Limb (tissue), 2 donors: Measurements from ENCODE around the gene MBD6.
"Not testable (repeated sequence)": the region's sequence is repeated elsewhere in the genome, so short reads cannot be mapped to it uniquely, and the experiment has no call there.

Experiments
- DNase-seq, 2 donors: peaks; one replicate each; pipeline ENCODE4 v3.0.0-alpha.2; 2016; ENCODE audit errors: extremely low spot score in 2 of 2

The MBD6 gene

DNA sequence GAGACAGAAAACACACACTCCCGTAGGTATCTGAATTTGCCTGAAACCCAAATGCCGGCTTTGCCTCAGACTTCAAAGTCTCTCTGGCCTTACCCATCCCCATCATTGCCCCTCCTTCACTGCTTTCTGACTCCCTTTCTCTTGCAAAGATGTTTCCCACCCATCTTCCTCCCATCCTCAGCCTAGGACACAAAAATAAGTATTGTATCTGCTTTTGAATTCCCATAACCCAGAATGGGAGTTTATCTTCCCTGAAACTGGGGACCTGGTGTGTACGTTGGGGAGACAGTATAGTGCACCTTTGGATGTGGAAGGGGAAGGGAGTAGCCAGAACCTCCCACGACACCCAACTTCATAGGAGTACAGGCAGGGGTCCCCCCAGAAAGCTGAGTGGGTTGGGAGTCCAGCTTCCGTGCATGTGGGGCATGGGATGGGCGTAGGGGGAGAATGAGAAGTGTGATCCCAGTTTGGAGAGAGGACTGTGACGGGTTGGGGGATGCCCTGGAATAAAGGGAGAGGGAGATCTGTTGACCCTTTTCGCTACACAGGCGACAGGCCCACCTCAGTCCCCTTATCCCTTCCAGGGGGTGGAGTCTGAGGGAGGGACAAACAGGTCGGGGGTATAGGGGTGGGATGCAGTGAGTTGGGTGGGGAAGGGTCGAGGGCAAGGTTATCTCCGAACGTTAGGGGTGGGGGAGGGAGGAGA is 26.7 kb downstream of the MBD6 start:
- DNase-seq = no peak

DNA sequence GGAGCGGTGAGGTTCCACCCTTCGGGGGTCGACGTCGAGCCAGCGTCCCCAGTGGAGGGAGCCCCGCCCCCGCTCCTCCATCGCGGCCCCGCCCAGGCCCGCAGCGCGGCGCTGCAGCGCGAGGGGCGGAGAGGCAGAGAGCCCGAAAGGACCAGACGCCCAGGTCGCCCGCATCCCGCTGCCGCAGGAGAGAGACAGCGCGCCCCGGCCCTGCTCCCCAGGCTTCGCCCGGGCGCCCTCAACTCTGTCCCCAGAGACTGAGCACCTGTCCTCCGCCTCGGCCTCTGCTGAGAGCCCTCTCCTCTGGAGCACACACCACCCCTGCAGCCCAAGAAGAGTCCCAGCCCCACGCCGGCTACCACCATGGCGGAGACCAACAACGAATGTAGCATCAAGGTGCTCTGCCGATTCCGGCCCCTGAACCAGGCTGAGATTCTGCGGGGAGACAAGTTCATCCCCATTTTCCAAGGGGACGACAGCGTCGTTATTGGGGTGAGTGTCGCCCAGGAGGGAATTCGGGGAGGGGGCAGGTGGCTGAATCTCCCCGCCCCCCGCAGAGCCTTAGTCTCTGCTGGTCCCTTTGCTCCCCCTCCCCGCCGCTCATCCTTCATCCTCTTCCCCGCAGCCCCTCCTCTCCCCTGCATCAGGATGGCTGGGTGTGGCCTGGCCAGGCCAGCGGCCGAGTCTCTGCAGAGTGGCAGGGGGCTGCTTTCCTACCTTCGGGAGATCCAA is 27.5 kb downstream of the MBD6 start, which contains the start of gene KIF5A:
KIF5A (plus strand) TSS at position 136 of the 732 bp plus-strand sequence; CDS start at position 364, 228 bp downstream.
- DNase-seq = peak in 1 of 2 donors; percentile 73

DNA sequence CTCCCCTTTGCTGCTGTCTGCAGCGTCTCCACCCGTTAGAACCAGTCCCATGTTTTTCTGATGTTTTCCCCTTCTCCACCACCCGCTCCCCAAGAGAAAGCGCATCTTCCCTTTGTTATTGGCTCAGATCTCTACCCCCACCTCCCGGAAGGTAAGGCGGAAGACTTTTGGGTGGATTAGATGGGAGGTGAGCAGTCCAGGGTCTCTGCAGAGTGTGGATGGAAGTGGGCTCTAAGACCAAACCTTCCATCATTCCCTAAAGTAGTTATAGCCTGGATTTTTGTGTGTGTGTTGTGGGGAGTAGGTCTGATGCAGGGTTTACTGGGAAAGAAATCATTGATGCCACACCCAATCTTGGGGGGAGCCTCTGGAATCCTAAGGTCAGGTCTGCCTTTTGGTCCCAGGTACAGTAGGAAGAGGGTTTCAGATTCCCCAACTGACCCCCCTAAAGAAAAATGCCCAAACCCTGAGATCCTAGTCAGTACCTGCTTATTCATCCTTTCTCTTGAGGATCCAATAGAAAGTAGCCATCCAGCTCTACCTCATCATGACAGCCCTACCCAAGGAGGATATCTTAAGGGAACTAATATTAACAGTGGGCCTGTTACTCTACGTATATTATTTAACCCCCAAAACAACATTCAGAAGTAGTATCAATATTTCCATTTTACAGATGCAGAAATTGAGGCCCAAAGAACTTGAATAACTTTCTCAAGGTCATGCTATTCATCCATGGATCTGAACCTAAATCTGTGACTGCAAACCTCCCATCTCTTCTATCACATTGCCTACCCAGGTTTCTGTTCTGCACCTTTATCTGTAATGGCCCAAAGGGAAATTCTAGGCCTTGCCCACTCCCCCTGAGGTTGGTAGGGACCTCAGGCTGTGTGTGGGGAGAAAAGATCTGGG is 28.3 kb downstream of the MBD6 start:
- no peak for DNase-seq

DNA sequence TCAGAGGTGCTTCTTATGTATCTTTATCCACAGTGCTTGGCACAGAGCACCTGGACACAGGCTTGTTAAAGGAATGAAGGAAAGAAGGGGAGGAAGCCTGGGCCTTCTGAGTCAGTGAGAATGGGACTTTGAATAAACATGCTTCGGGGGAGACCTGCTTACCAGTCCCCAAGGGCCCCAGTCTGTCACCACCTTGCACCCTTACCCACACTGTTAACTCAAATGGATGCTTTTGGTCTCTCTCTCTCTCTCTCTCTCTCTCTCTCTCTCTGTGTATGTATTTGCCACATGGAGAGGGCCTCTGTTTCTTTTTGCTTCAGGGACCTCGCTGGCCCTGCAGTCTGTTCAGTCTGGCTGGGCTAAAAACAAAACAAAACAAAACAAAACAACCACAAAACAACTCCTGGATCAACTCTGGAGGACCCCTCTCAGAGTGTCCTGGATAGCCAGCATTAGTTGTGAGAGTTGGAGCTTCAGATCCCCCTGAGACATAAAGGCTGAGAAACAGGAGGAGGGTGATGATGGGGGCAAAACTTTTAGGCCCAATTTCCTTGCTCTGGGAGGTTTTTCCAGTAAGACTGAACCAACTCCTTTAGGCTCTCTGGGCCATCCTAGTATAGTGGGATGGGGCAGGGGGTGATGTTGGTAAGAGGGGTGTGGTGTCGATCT is 29.1 kb downstream of the MBD6 start:
- DNase-seq = no peak

DNA sequence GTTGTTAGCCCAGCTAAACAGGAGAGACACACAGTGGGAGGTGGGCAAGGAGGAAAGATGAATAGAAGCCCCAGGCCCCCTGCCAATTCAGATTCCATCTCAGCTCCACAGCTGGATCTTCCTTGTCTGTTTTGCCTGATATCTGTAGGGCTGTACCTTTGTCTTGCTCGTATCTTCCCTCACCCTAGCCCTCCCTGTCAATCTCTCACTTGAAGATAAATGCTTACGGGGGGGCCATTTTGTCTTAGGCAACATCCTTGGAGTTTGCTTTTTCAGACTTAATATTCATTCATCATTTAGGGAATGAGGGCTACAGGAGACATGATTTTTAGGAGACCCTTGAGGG is 29.7 kb downstream of the MBD6 start:
- no peak for DNase-seq

DNA sequence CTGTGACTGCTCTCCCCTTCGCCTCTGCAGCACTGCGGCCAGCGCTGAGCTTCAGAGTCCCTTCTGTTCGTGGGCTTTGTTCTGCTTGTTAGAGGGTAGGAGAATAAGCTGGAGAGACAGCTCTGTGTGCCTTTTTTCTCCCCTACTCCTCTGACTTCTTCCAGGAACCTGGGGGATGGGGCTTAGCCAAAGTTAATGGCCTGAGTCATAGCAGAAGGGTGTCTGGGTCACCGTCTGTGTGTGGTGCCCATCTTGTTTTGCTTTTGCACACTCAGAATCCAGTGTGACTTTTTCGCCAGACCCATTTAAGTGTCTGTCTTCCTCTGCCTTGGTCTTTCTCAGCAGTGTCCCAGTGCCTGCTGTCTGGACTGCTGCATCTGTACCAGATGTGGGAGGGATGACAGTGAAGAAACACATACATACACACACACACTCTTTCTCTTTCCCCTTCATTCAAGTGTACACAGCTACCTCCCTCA is 30.2 kb downstream of the MBD6 start:
- DNase-seq = no peak

DNA sequence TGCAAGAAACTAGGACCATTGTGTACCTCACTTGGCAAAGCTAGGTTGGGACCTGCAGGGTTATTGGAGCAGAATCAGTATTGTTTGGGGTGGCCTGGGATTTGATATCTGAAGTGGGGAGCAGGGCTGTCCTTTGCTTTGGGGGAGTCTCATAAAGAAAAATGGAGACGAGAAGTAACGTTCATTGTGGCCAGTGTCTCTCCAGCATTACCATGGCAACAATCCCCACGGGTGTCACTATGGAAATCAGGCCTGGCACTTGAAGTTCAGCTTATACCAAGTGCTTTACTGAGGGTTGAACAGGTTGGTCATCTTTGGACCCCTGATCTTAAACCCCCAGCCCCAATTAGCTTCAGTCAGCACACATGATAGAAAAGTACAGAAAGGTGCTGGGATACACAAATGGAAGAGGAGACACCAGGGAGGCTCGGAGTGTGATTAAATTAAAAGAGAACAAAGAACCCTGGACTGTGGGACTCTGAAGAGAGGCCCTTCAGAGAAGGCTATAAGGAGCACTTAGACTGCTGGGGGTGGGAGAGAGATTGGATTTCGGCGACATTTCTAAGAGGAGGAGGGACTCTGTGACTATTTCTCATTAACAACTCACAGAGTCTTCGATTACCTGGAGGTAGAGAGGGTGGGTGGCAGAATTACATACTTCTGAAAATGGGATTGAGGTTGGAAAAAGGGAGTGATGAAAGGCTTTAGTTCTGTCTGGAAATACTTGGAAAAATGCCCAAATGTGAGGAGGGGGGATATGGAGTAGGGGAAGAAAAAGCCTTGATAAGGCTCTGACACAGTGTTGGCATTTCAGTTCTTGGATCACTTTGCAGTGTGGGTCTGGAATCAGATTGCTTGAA is 30.9 kb downstream of the MBD6 start:
- peak in 1 of 2 donors; percentile 47 for DNase-seq

DNA sequence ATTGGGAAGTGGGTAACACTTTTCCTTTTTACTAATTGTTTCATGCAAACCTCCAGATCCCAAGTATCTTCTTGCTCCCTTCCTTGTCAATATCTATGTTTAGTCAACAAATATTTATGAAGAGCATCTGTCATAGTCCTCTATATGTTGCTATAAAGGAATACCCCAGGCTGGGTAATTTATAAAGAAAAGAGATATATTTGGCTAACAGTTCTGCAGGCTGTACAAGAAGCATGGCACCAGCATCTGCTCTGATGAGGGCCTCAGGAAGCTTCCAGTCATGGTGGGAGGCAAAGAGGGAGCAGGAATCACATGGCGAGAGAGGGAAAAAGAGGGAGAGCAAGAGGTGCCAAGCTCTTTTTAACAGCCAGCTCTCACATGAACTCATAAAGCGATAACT is 31.8 kb downstream of the MBD6 start:
- DNase-seq = no peak

DNA sequence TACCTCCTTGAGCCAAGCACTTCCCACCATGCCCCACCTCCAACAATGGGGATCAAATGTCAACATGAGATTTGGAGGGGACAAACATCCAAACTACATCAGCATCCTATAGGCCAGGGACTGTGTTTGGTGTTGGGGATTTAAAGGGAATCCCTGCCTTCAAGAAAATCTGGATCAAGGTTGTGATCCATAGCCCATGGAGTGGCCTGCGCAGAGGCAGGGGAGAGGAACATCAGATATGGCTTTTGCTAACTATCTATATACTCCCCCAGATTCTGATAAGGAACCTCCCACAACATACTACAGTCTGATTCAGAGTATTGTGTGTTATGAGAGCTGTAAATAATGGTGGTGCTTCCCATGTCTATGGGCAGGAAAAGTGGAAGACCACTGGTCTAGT is 32.3 kb downstream of the MBD6 start:
- DNase-seq = no peak

DNA sequence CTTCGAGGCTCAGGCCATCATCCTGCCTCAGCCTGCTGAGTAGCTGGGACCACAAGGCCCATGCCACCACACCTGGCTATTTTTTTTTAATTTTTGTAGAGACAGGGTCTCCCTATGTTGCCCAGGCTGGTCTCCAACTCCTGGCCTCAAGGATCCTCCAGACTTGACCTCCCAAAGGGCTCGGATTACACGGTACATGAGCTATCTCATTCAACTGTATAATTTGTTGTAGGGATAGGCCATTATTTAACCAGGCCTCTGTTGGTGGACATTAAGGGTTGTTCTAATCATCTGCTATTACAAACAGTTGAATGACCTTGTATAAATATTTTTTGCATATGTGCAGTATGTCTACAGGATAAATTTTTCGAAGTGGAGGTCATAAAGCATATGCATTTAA is 36.2 kb downstream of the MBD6 start:
- DNase-seq = no peak

DNA sequence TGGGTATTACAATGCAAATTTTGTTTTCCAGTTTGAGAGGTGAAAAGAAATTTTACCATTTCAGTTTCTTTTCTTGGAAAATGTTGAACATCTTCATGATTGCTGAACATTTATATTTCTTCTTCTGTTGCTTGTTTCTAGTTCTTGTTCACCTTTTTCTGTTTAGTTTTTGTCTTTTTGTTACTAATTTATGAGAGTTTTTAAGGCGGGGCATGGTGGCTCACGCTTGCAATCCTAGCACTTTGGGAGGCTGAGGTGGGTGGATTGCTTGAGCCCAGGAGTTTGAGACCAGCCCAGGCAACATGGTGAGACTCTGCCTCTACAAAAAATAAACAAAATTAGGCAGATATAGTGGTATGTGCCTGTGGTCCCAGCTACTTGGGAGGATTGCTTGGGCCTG is 37.9 kb downstream of the MBD6 start:
- no peak for DNase-seq

DNA sequence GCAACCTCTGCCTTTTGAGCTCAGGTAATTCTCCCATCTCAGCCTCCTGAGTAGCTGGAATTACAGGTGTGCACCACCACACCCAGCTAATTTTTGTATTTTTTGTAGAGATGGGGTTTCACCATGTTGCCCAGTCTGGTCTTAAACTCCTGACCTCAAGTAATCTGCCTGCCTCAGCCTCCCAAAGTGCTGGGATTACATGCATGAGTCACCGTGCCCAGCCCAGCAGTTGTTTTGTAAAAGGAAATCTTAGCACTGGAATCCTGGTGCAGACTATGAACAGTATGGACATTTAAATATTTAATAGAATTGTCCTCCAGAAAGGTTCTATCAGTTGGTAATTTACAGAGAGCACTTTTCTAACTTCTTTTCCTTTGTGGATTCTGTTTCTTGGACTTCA is 38.5 kb downstream of the MBD6 start:
- DNase-seq = not testable (repeated sequence)

DNA sequence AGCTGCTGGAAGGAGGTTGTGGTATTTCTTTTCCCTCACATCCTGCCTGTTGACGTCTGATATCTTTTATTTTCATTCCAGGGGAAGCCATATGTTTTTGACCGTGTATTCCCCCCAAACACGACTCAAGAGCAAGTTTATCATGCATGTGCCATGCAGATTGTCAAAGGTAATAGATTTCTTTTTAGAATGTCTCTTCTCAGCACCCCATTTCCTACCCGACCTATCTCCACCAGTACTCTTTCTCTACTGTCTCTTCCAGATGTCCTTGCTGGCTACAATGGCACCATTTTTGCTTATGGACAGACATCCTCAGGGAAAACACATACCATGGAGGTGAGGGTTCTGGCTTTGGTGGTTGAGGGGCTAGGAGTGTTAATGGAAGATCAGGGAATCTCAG is 40.7 kb downstream of the MBD6 start:
- DNase-seq = no peak

DNA sequence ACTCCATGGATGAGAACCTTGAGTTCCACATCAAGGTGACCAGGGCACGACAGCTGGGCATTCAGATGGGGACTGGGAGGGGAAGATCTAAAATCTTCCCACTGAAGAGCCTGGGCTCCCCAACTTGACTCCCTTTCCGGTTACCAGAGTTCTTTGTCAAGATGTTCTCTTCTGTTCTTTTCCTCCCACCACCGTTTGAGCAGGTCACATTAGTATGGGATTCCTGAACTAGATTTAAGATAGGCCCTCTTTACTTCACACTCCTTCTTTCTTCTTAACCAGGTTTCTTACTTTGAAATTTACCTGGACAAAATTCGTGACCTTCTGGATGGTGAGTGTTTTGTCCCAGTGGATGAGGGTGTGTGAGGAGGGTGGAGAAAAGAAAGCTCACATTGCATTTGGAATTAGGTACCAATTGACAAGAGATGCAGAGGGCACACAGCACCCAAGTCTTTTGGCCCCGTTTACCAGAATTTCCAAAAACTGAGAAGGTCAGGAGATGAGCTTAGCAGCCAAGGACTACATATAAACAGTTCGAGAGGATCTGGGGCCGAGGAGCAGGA is 41.6 kb downstream of the MBD6 start:
- no peak for DNase-seq

DNA sequence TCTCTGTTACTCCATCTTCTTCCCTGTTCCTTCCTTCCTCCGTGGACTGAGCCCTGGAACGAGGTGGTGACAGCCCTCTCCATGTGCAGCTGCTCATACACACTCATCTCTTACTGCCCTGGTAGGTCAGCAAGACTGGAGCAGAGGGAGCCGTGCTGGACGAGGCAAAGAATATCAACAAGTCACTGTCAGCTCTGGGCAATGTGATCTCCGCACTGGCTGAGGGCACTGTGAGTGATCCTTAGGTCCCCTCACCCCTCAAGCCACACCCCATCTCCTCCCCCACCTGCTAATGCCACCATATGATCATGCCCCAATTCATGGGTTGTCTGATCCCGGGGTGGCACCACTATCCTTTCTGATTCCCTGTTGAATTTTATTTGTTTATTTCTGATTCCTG is 46.2 kb downstream of the MBD6 start:
- no peak for DNase-seq

DNA sequence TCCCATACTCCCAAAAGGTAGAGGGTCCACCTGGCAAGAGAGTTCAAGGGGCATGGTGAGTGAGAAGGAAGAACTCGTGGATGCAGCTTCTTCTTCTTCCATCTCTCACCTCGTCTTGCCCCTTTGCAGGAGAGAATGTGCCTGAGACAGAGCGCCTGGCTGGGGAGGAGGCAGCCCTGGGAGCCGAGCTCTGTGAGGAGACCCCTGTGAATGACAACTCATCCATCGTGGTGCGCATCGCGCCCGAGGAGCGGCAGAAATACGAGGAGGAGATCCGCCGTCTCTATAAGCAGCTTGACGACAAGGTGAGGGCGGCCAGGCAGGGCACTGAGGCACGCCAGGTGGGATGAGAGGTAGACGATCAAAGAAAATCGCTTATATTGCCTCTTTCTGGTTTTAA is 47.2 kb downstream of the MBD6 start:
- no peak for DNase-seq

DNA sequence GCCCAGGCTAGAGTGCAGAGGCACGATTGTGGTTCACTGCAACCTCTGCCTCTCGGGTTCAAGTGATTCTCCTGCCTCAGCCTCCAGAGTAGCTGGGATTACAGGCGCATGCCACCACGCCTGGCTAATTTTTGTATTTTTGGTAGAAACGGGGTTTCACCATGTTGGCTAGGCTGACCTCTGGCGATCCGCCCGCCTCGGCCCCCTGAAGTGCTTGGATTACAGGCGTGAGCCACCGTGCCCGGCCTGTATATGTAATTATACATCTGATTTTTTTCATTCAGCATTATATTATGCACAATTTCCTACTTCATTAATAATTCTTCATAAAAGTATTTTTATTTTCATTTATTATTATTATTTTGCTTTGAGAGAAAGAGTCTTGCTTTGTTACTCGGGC is 47.8 kb downstream of the MBD6 start:
- not testable (repeated sequence) for DNase-seq

DNA sequence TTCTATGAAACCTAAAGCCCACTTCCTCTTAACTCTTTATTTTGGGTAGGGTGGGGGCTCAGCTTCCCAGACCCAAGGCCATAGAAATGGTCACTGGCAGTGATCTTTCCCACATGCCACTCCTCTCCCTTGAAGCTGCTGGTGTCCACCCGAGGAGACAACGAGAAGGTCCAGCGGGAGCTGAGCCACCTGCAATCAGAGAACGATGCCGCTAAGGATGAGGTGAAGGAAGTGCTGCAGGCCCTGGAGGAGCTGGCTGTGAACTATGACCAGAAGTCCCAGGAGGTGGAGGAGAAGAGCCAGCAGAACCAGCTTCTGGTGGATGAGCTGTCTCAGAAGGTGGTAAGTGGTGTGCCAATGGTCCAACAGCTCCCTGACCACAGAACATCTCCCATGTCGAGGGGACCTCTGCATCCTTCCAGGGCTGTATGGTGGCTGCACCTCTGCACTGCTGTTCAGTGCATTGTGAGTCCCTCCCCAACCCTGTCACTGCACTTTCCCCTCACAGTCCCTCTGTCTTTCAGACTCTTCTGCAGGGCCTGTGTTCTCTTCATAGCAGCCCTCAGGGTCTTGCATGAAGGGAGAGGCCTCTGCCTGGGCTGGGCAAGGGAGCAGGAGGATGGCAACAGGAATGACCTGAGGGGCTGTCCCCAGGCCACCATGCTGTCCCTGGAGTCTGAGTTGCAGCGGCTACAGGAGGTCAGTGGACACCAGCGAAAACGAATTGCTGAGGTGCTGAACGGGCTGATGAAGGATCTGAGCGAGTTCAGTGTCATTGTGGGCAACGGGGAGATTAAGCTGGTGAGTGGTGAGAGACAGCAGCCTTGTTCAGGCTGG is 49.5 kb downstream of the MBD6 start:
- no peak for DNase-seq

DNA sequence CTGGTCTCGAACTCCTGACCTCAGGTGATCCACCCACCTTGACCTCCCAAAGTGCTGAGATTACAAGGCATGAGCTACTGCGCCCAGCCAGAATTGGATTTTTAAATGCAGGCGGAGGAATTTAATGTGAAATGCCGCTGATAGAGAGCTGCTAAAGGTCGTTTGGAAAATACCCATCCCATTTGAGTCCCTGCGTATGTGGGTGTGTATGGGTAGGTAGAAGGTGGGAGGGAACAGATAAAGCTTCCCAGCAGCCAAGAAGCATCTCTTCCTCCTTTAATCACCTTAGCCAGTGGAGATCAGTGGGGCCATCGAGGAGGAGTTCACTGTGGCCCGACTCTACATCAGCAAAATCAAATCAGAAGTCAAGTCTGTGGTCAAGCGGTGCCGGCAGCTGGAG is 52.2 kb downstream of the MBD6 start:
- DNase-seq = no peak
